Caco-2 (cell line): ENCODE data around the gene TMEM40. TPM values are rescaled to one million over a fixed set of nuclear protein-coding genes. Genes with fewer than 3 reads are reported as not detected.
"Not testable (repeated sequence)": the region's sequence is repeated elsewhere in the genome, so short reads cannot be mapped to it uniquely, and the experiment has no call there.

Source experiments
- BruUV-seq: library from RNA; stranded (reverse); fragments of 400-500 nt; replicated peaks from 2 replicates; lab custom pipeline; 2021; lab: Mats Ljungman, UMichigan
- CTCF ChIA-PET: fragments of 300-600 bp; sonication (Branson Sonifier 250); formaldehyde crosslinking; loops from one replicate; lab custom pipeline; 2022; ENCODE audit warnings: antibody characterized with exemption; lab: Charles Lee
- POLR2A ChIA-PET: fragments of 300-600 bp; sonication (Branson Sonifier 250); formaldehyde crosslinking; loops from one replicate; lab custom pipeline; 2022; ENCODE audit warnings: antibody characterized with exemption; lab: Charles Lee
- DNase-seq, 2 experiments: peaks; one replicate each; pipeline versions ENCODE4 v3.0.0 to v3.0.0-alpha.2; 2020 to 2022
- H3K27me3 ChIP-seq: replicated peaks from 2 replicates; pipeline ENCODE4 v1.6.0; 2011; ENCODE audit warnings: low read length; ENCODE audit not compliant: control insufficient read depth, insufficient read depth
- H3K36me3 ChIP-seq: 2 replicates; pipeline ENCODE4 v1.5.1; 2011; ENCODE audit warnings: low read length; ENCODE audit not compliant: control insufficient read depth, insufficient read depth
- H3K4me1 ChIP-seq: fragments of 250-450 bp; sonication (Bioruptor Pico); 2 replicates; pipeline ENCODE4 v1.5.1; 2020; ENCODE audit warnings: mild to moderate bottlenecking
- H3K4me3 ChIP-seq: 2 replicates; pipeline ENCODE4 v1.5.1; 2011; ENCODE audit warnings: low read depth, mild to moderate bottlenecking, control low read depth, low read length
- H3K9me3 ChIP-seq: fragments of 250-450 bp; sonication (Bioruptor Pico); 2 replicates; pipeline ENCODE4 v1.5.1; 2020; ENCODE audit warnings: mild to moderate bottlenecking, moderate library complexity
- H3K27ac Mint-ChIP-seq: one replicate; pipeline ENCODE4 v1.8.0; 2022; ENCODE audit warnings: mixed read lengths; ENCODE audit not compliant: unreplicated experiment
- H3K27me3 Mint-ChIP-seq: one replicate; pipeline ENCODE4 v1.8.0; 2022; ENCODE audit warnings: mixed read lengths; ENCODE audit not compliant: insufficient read depth, unreplicated experiment
- H3K36me3 Mint-ChIP-seq: one replicate; pipeline ENCODE4 v1.8.0; 2022; ENCODE audit warnings: mild to moderate bottlenecking, mixed read lengths; ENCODE audit not compliant: insufficient read depth, unreplicated experiment
- H3K4me1 Mint-ChIP-seq: one replicate; pipeline ENCODE4 v1.8.0; 2022; ENCODE audit warnings: low read depth, mixed read lengths; ENCODE audit not compliant: unreplicated experiment
- H3K4me3 Mint-ChIP-seq: one replicate; pipeline ENCODE4 v1.8.0; 2022; ENCODE audit warnings: mild to moderate bottlenecking, moderate library complexity, mixed read lengths; ENCODE audit not compliant: unreplicated experiment
- H3K9me3 Mint-ChIP-seq: one replicate; pipeline ENCODE4 v1.8.0; 2022; ENCODE audit warnings: mixed read lengths; ENCODE audit not compliant: unreplicated experiment
- CTCF ChIP-seq, 2 experiments: fragments of 200-600 bp in 1 of 2; IDR thresholded peaks; 1 replicate in 1 of 2; 2 replicates in 1 of 2; pipeline versions ENCODE4 v1.5.1 to v1.8.0; 2011 to 2022; ENCODE audit warnings: antibody characterized with exemption in 1 of 2, control low read depth in 1 of 2, inconsistent platforms in 1 of 2, low read depth in 1 of 2, low read length in 1 of 2, mild to moderate bottlenecking in 1 of 2, moderate library complexity in 1 of 2; ENCODE audit not compliant: insufficient read depth in 1 of 2, severe bottlenecking in 1 of 2, unreplicated experiment in 1 of 2
- intact Hi-C: fragments of 100-400 bp; cut with micrococcal nuclease; formaldehyde crosslinking; loops from one replicate; pipeline ENCODE4 v1.10.0; 2022; ENCODE audit not compliant: unreplicated experiment
- total RNA-seq: library from RNA; stranded (reverse); gene quantifications from 2 replicates; pipeline ENCODE4 v1.2.3, GENCODE V29; 2022

The TMEM40 gene
- total RNA-seq, 1 experiment from 2014 or later, result 0.86 TPM

DNA sequence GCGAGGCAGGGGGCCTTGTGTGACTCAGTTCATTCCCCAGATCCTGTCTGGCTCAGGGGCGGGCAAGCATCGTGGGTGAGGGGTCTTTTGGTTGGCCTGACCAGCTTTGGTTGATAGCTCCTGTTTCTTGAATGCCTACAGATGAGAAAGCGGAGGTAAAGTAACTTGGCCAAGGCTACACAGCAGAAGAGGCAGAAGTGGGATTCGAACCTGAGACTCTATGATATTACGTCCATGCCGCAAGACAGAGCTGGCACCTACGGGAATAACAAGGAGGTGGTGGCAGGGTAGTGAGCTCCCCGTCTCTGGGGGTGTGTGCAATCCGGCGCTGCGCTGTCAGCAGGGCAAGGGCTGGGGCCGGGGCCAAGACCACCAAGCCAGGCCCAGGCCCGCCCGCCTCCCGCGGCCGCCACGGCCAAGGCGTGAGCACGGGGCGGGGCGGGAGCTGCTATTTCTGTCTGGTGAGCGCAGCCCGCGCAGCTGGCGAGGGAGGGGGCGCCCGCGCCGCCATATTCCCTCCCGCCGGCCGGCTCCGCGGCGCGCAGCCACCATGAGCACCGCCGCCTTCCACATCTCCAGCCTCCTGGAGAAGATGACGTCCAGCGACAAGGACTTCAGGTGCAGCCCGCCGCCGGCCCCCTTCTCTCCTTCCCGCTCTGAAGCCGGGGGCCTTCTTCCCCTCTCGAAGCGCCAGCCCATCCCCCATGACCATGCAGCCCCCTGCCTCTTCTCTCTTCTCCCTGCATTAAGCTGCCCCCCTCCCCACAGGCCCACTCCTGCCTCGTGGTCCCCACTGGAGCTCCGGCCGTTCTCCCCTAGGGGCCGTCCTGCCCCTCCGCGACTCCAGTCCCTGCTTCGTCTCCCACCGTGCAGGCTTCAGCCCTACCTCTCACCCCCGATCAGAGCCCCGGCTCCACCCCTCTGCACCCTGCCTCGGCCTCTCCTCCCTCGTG is 37.4 kb upstream of the TMEM40 start, which contains the start of gene CAND2:
CAND2 (plus strand) TSS at position 510 of the 953 bp plus-strand sequence; CDS start at position 551, 41 bp downstream.
- intact Hi-C loops, result no loop called here
- Mint-ChIP-seq H3K9me3 (no peaks in the 10 kb centered on the region), H3K27me3 (peaks cover 2% of the 10 kb centered on the region), H3K4me1 (no peaks in the 10 kb centered on the region), H3K36me3 (no peaks in the 10 kb centered on the region), H3K4me3 (no peak within 1 kb of the TSS), H3K27ac (no peak within 1 kb of the TSS)
- DNase-seq, result no peak
- Histone ChIP-seq H3K36me3 (no peaks in the 10 kb centered on the region), H3K4me3 (no peak within 1 kb of the TSS), H3K4me1 (no peaks in the 10 kb centered on the region), H3K9me3 (no peaks in the 10 kb centered on the region), H3K27me3 (no peaks in the 10 kb centered on the region)
- no TSS peak for BruUV-seq
- CTCF ChIA-PET, result no interaction called here
- no peak for TF ChIP-seq CTCF (IDR thresholded peaks at IDR 0.05; ENCODE audit: insufficient read depth in 1 of 2, low read depth in 1 of 2, low read length in 1 of 2, severe bottlenecking in 1 of 2, unreplicated experiment in 1 of 2)
- POLR2A ChIA-PET, result interaction anchor here (0.6 kb wide), 1 partner anchor 14 kb away, joined by 5 read pairs; no protein-coding TSS in a partner anchor

DNA sequence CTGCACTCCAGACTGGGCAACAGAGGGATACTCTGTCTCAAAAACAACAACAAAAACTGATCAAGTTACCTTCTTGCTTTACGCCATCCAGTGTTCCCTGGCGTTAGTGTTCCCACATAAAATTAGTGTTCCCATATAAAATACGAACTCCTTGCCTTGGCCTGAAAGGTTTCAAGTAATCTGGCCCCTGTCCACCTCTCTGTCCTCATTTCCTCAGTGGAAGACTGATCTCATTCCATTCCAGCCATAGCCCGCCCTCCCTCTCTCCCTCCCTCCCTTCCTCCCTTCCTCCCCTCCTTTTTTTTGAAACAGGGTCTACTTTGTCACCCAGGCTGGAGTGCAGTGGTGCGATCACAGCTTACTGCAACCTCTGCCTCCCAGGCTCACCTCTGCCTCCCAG is 34.6 kb upstream of the TMEM40 start:
- Mint-ChIP-seq H3K4me3 (no peak overlapping the region), H3K27me3 (peaks cover 5% of the 10 kb centered on the region), H3K4me1 (no peaks in the 10 kb centered on the region), H3K27ac (no peak overlapping the region), H3K9me3 (no peaks in the 10 kb centered on the region), H3K36me3 (peaks cover 5% of the 10 kb centered on the region)
- BruUV-seq, result no TSS peak
- Histone ChIP-seq H3K9me3 (no peaks in the 10 kb centered on the region), H3K27me3 (no peaks in the 10 kb centered on the region), H3K4me3 (no peak overlapping the region), H3K36me3 (no peaks in the 10 kb centered on the region), H3K4me1 (no peaks in the 10 kb centered on the region)
- no peak for TF ChIP-seq CTCF (IDR thresholded peaks at IDR 0.05; ENCODE audit: insufficient read depth in 1 of 2, low read depth in 1 of 2, low read length in 1 of 2, severe bottlenecking in 1 of 2, unreplicated experiment in 1 of 2)
- POLR2A ChIA-PET, result no interaction called here
- DNase-seq, result no peak
- CTCF ChIA-PET, result no interaction called here
- intact Hi-C loops, result no loop called here

DNA sequence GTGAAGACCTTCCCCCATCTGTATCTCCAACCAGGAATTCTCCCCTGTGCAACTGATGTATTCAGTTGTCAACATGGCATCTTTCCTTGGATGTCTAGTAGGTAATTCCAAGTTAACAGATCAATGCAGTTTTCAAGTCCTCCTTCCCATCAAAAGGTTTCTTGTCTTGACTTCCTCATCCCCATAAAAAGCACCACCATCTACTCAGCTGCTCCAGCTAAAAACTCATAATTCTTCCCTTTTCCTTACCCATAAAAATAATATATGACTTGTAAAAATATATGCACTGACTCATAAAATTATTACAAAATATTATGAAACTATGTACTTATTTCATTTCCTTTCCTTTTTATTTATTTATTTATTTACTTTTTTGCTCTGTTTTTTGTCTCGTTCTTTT is 32.4 kb upstream of the TMEM40 start:
- Histone ChIP-seq H3K4me3 (no peak overlapping the region), H3K9me3 (no peaks in the 10 kb centered on the region), H3K36me3 (no peaks in the 10 kb centered on the region), H3K27me3 (no peaks in the 10 kb centered on the region), H3K4me1 (no peaks in the 10 kb centered on the region)
- no TSS peak for BruUV-seq
- Mint-ChIP-seq H3K27ac (no peak overlapping the region), H3K9me3 (no peaks in the 10 kb centered on the region), H3K27me3 (peaks cover 5% of the 10 kb centered on the region), H3K4me1 (no peaks in the 10 kb centered on the region), H3K4me3 (no peak overlapping the region), H3K36me3 (peaks cover 5% of the 10 kb centered on the region)
- TF ChIP-seq CTCF (IDR thresholded peaks at IDR 0.05; ENCODE audit: insufficient read depth in 1 of 2, low read depth in 1 of 2, low read length in 1 of 2, severe bottlenecking in 1 of 2, unreplicated experiment in 1 of 2), result no peak
- CTCF ChIA-PET, result no interaction called here
- DNase-seq, result no peak
- POLR2A ChIA-PET, result no interaction called here
- intact Hi-C loops, result no loop called here

DNA sequence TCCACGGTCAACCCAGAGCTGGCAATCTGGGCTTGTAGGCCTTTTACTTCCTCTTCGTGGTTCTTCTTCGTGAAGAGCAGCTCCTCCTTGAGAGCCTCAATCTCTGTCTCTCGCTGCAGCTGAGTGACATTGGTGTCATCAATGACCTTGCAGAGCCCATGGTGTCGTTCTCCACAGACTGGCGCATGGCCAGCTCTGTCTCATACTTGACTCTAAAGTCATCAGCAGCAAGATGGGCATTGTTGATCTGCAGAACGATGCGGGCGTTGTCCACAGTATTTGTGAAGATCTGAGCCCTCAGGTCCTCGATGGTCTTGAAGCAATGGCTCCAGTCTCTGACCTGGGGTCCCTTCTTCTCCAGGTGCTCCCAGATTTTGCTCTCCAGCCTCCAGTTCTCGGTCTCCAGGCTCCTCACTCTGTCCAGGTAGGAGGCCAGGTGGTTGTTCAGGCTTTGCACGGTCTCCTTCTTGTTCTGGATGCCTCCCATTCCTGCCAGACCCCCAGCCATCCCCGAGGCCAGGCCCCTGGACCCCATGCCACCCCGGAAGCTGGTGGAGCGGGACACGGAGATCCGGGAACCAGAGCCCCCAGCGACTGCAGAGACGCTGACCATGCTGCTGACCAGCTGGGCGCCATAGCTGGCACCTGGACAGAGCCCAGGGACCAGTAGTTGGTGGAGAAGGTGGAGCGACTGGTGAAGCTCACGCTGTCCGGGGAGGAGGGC is 29.1 kb upstream of the TMEM40 start:
- H3K4me3 ChIP-seq, CTCF ChIA-PET, intact Hi-C loops, H3K4me3 Mint-ChIP-seq, H3K4me1 ChIP-seq, H3K27ac Mint-ChIP-seq, H3K36me3 ChIP-seq, BruUV-seq, H3K4me1 Mint-ChIP-seq, H3K27me3 Mint-ChIP-seq, POLR2A ChIA-PET, H3K27me3 ChIP-seq, DNase-seq, H3K9me3 Mint-ChIP-seq, H3K36me3 Mint-ChIP-seq, H3K9me3 ChIP-seq: not testable (repeated sequence)
